ENCODE results near the gene ORC2.

The ORC2 gene

DNA sequence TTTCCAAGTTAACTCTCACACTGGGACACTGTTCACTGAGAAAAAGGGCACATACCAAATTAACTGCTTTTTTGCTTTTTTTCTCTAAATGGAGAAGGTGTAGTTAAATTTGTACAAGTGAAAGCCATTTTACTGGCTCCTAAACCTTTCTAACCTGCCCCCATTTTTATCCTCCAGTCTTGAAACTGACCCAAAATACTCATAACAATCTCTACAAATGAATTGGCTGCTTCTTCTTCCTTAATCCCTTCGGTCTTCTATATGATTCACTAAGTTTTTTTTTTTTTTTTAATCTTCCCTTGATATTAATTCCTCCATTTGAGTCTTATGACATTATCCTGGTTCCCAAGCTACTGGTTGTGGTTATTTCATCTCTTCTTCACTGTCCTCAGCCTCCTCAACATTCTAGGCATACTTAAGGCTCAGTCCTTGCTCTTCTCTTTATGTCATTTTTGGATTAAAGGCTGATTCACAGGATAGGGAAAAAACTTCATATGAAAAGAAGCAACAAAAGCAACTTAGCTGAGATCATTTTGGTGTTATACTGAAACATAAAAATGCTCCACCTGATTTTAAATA, 19.8 kb downstream of the ORC2 start:
- Histone ChIP-seq H3K4me3 (no peak overlapping the region), H3K9ac (no peak overlapping the region), H3K4me2 (no peak overlapping the region), H3K27ac (no peak overlapping the region), H3K9me3 (no peaks in the 10 kb centered on the region), H4K20me1 (no peaks in the 10 kb centered on the region), H3K36me3 (peaks cover 85% of the 10 kb centered on the region), H3K4me1 (no peaks in the 10 kb centered on the region), H3K27me3 (no peaks in the 10 kb centered on the region)
- TF ChIP-seq Cebpa-rat (IDR thresholded peaks at IDR 0.05) = no peak

DNA sequence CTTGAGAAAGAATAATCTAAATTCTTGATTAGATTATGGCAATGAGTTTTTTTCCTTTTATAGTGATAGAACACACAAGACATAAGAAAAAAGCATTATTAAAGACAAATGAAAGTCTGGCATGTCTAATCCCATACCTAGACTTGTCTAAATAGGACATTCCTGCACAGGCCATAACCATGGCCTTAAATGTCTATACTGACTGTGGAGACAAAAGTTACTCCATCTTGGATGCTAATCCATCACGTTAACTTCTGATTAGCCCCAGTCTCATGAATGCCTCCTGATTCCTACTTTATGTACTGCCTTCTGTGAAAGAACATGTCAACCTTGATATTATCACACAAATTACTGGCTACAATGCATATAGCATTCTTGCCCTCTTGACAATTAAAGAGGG, 23.6 kb downstream of the ORC2 start:
- no peak for TF ChIP-seq Cebpa-rat (IDR thresholded peaks at IDR 0.05)
- H3K4me1 ChIP-seq = no peaks in the 10 kb centered on the region
- H3K36me3 ChIP-seq = peaks cover 87% of the 10 kb centered on the region
- H3K9me3 ChIP-seq = no peaks in the 10 kb centered on the region
- no peak overlapping the region for H3K4me3 ChIP-seq
- H3K4me2 ChIP-seq = no peak overlapping the region
- H4K20me1 ChIP-seq = no peaks in the 10 kb centered on the region
- no peak overlapping the region for H3K27ac ChIP-seq
- no peaks in the 10 kb centered on the region for H3K27me3 ChIP-seq
- no peak overlapping the region for H3K9ac ChIP-seq

DNA sequence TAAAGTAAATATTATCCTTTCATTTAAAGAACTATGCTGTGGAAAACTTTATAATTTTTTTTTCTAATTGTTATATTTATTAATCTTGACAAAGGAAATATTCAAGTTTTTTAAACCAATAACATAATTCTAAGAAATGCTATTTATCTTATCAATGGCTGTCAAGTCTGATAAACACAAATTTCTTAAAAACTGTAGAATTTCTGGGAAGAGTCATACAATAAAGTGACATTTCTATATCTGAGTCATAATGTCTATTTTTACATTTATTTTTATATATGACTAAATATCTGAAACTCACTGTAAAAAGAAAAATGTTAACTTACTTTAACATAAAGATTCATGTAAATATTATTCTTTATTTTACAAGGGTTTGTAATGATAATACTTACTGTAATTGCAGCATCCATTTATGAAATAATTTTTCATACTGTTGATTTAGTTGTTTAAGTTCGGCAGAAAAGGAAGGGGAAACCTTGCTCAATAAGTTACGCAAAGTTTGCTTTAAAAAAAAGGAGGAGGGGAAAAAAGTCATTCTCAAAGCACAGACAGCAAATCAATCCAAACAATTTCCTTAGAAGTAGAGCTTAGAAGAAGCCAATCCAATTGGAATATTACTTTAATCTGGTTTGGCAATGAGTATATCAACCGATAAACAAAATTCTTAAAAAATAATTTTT, 32.4 kb downstream of the ORC2 start:
- H3K4me3 ChIP-seq = no peak overlapping the region

DNA sequence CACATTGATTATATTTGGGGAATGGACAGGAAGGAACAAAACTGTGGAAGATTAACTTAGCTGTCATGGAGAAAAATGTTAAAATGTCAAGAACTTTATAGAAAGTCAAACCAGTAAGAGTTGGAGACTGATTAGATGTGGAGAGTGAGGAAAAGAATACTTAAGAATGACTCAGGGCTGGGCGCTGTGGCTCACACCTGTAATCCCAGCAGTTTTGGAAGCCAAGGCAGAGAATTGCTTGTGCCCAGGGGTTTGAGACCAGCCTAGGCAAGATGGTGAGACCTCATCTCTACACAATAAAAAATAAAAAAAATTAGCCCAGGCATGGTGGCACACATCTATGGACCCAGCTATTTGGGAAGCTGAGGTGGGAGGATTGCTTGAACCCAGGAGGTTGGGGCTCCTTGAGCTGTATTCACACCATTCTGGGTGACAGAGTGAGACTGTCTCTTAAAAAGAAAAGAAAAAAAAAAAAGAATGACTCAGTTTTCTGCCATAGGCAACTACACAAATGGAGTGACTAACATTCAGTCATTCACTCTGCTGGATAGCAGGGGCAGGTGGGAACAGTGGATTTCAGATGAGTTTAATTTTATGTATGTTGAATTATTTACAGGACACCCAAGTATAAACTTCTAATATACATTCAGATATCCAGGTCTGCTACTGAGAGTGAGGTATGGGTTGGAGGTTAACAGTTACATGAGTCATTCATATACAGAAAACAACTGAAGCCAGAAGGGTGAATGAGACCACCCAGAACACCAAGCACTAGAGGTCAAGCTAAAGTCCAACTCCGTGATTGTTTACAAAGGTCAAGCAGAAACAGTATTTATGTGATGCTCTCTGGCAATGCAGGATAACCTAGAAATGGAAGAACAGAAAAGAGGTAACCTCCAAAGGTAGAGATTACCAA, 33.9 kb downstream of the ORC2 start:
- H3K4me3 ChIP-seq = no peak overlapping the region
- no peaks in the 10 kb centered on the region for H3K4me1 ChIP-seq
- H4K20me1 ChIP-seq = no peaks in the 10 kb centered on the region
- H3K27me3 ChIP-seq = no peaks in the 10 kb centered on the region
- no peak overlapping the region for H3K4me2 ChIP-seq
- TF ChIP-seq Cebpa-rat (IDR thresholded peaks at IDR 0.05) = no peak
- no peak overlapping the region for H3K9ac ChIP-seq
- H3K27ac ChIP-seq = no peak overlapping the region
- peaks cover 89% of the 10 kb centered on the region for H3K36me3 ChIP-seq
- H3K9me3 ChIP-seq = no peaks in the 10 kb centered on the region

More for the DNA sequence above, 32.4 kb downstream of the ORC2 start:
- no peak overlapping the region for H3K27ac ChIP-seq
- TF ChIP-seq Cebpa-rat (IDR thresholded peaks at IDR 0.05) = no peak
- no peaks in the 10 kb centered on the region for H3K27me3 ChIP-seq
- H3K4me1 ChIP-seq = no peaks in the 10 kb centered on the region
- no peak overlapping the region for H3K4me2 ChIP-seq
- H3K9me3 ChIP-seq = no peaks in the 10 kb centered on the region
- no peaks in the 10 kb centered on the region for H4K20me1 ChIP-seq
- peaks cover 90% of the 10 kb centered on the region for H3K36me3 ChIP-seq
- no peak overlapping the region for H3K9ac ChIP-seq

DNA sequence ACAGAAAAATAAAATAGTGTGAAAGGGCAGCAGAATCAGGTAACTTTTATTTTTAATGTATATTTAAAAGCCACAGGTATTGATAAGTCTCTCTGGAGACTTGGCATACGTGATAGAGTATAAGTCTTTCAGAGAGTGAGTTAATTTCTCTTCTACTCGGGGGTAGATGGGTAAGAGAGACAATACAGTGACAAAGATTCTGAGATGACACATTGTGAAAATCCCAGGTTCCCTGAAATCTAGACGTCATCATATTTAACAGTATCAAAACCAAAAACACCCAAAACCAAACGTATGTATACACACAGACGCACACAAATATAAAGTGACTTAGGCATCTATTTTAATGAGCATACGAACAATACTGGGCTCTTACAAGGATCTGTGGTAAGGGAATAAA, 41.0 kb downstream of the ORC2 start:
- no peak overlapping the region for H3K9ac ChIP-seq
- H3K4me2 ChIP-seq = no peak overlapping the region
- peaks cover 94% of the 10 kb centered on the region for H3K36me3 ChIP-seq
- H3K4me3 ChIP-seq = no peak overlapping the region
- H4K20me1 ChIP-seq = no peaks in the 10 kb centered on the region
- H3K4me1 ChIP-seq = no peaks in the 10 kb centered on the region
- H3K27ac ChIP-seq = no peak overlapping the region
- no peaks in the 10 kb centered on the region for H3K9me3 ChIP-seq
- no peaks in the 10 kb centered on the region for H3K27me3 ChIP-seq
- TF ChIP-seq Cebpa-rat (IDR thresholded peaks at IDR 0.05) = no peak

DNA sequence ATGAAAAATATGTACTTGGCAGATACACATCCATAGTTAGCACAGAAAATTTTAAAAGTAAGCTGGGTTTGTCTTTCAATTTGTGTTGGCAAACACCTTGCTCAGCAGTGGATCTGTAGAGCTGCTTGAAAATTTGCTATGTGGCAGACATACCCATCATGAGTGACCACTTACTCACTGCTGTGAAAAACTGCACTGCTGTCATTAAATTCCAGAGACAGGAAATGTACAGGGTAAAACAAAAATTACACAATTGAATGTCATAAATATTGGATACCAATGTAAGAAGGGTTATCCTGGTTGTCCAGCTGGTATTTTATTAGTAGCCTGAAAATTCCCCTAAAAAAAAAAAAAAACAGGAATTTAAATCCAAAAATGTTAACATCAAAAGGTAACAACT, 49.8 kb downstream of the ORC2 start:
- Histone ChIP-seq H3K4me2 (no peak overlapping the region), H3K27ac (no peak overlapping the region), H3K9me3 (no peaks in the 10 kb centered on the region), H3K9ac (no peak overlapping the region), H4K20me1 (no peaks in the 10 kb centered on the region), H3K27me3 (no peaks in the 10 kb centered on the region), H3K4me3 (no peak overlapping the region), H3K36me3 (peaks cover 96% of the 10 kb centered on the region), H3K4me1 (no peaks in the 10 kb centered on the region)
- no peak for TF ChIP-seq Cebpa-rat (IDR thresholded peaks at IDR 0.05)

DNA sequence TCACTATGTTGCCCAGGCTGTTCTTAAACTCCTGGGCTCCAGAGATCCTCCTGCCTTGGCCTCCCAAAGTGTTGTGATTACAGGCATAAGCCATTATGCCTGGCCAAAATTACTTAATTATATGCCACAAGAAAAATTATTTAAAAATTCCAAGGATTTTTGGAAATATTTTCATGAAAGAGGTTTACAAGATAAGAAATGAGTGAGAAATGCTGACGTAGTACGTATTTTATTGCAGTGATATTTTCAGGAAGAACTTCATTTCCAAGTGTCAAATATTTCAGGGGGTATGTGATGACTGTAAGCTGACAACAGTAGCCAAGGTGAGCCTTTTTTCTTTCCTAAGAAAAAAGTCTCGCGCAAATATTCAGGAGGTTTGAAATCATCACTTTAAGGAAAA, 53.5 kb downstream of the ORC2 start:
- Histone ChIP-seq H3K27me3 (no peaks in the 10 kb centered on the region), H3K4me2 (no peak overlapping the region), H3K9ac (no peak overlapping the region), H3K36me3 (peaks cover 91% of the 10 kb centered on the region), H4K20me1 (no peaks in the 10 kb centered on the region), H3K4me3 (no peak overlapping the region), H3K27ac (no peak overlapping the region), H3K9me3 (no peaks in the 10 kb centered on the region), H3K4me1 (no peaks in the 10 kb centered on the region)
- TF ChIP-seq Cebpa-rat (IDR thresholded peaks at IDR 0.05) = no peak

DNA sequence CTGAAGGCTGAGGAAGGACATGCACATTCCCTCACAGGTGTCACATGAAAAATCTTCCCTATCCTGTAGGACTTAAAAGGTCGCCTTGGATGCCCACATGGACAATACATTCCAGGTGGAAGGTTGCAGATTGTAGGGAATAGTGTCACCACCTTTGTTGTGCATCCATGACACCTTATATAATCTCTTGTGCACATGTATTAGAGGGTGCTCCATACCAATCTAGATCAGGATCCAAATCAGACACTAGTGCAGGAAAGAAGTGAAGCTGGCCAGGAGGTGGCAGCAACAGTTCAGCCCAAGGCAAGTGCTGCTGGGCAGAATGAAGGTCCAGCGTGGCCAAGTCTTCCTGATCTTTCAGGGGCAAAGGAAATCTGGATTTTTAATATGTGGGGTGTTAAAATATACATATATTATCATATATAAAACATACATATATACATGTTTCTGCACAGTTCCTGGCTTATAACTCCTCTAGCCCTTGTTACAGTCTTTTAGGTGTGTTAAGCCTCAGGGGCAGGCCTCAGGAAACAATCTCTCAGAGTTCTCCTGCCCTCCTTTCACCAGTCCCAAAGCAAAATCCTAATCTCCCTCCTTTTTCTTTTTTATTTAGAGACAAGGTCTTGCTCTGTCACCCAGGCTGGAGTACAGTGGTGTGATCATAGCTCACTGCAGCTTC, 57.7 kb downstream of the ORC2 start:
- Histone ChIP-seq H3K27ac (no peak overlapping the region), H3K4me3 (no peak overlapping the region), H3K27me3 (no peaks in the 10 kb centered on the region), H4K20me1 (no peaks in the 10 kb centered on the region), H3K9me3 (no peaks in the 10 kb centered on the region), H3K9ac (no peak overlapping the region), H3K4me1 (no peaks in the 10 kb centered on the region), H3K4me2 (no peak overlapping the region), H3K36me3 (peaks cover 71% of the 10 kb centered on the region)
- TF ChIP-seq Cebpa-rat (IDR thresholded peaks at IDR 0.05) = no peak

DNA sequence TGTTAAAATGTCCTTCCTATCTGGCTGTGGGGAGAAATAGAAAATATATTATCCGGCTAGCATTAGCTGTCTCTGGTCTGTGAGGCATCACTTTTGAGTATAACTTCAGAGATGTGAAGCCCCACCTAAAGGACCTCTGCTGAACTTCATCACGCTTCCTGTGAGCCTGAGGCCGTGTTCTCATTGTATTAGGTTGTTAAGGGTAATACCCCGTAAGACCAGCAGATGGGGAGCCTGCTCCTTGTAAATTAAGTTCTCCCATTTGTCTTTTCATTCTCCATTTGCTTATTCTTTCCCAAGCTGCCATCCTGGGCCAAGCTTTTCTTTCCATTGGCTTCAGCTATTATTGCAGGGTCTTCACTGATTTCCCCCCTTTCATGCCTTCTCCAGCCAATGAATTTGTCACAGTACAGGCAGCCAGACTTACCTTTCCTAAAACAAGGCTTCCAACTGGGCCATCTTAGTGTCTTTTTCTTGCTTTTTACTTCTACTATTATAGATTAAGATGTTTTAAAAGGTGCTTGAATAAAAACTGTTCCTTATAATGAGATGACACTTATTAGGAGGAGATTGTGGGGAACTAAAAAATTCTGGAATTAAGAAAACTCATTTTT, 61.9 kb downstream of the ORC2 start:
- Histone ChIP-seq H3K27ac (no peak overlapping the region), H3K4me2 (no peak overlapping the region), H3K9me3 (no peaks in the 10 kb centered on the region), H3K4me3 (no peak overlapping the region), H3K36me3 (peaks cover 69% of the 10 kb centered on the region), H3K27me3 (no peaks in the 10 kb centered on the region), H3K4me1 (no peaks in the 10 kb centered on the region), H3K9ac (no peak overlapping the region), H4K20me1 (no peaks in the 10 kb centered on the region)
- TF ChIP-seq Cebpa-rat (IDR thresholded peaks at IDR 0.05) = no peak
